Activated CD8-positive, alpha-beta memory T cell treated with anti-CD3 and anti-CD28 coated beads for 48 hours (primary cell): ENCODE data around the gene DYSF.

Experiments used
- DNase-seq, 3 experiments: peaks; one replicate each; pipeline ENCODE4 v3.0.0-alpha.2; 2020; ENCODE audit warnings: low read depth in 2 of 3, low spot score in 2 of 3

Gene DYSF

DNA sequence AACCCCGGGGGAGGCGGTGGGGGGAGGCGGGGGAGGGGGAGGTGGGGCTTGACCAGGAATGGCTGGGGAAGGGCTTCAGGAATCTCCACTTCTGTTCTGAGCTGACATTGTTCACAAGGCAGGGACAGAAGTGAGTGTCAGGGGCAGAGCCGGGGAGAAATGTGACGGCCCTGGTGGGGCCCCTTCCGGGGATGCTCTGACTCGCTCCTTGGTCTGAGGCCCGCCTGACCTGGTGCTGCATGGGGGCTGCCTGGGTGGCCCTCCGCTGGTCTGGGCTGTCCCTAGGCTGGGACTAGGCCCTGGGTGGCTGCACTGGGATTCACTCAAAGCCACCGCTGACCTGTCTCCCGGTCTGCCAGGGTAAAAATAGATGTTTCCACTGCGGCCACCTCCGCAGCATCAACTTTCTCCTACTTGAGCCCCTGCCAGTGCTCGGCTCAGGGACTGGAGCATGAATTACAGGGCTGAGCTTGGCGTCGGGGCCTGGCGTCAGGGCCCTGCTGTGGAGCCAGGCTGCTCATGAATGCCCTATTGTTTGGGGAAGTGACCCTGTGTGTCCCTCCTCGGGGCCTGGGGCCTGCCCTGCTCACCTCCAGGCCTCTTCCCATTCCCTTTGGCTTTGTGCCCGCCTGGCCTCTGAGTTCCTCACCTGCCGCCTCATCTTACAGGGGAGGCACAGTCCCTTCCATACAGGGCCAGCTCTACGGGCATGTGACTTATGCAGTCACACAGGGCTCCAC is 247.5 kb downstream of the DYSF start:
- DNase-seq = no peak

DNA sequence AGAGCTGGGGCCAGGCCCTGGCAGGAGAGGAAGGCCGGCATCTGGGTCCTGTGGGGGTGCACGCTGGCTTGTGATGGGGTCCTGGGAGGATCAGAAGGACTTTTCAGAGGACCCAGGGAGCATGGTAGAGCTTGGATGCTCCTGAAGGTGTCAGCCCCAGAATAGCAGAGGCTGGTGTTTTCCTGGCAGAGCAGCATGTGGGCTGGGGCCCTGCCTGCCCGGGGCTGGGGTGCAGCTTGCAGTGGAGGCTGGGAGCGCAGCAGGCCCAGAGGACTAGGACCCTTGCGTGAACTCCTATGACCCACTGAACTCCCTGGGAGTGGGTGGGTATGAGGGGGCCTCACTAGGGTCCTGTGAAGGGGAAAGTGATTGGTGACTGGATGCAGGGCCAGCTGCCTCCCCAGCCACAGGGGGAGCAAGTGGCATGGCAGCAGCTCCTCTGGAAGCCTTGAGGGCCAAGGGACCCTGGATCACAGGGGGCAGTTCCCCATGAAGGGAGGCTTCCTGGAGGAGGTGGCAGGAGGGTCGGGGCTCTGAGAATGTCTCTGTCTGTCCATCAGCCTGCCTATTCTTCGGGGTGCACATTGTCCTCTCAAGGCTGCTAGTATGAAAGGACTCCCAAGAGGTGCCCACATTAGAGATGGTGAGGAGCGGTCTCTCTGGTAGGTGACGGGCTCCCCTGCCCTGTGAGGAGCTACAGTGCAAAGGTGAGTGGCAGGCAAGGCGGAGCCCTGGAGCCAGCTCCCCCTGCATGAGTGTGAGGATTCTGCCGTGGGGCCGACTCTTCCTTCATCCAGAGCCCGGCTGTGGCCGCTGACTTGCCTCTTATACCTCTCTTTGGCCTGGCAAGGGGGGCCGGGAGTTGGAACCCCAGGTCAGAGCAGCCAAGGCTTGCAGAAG is 249.0 kb downstream of the DYSF start:
- no peak for DNase-seq

DNA sequence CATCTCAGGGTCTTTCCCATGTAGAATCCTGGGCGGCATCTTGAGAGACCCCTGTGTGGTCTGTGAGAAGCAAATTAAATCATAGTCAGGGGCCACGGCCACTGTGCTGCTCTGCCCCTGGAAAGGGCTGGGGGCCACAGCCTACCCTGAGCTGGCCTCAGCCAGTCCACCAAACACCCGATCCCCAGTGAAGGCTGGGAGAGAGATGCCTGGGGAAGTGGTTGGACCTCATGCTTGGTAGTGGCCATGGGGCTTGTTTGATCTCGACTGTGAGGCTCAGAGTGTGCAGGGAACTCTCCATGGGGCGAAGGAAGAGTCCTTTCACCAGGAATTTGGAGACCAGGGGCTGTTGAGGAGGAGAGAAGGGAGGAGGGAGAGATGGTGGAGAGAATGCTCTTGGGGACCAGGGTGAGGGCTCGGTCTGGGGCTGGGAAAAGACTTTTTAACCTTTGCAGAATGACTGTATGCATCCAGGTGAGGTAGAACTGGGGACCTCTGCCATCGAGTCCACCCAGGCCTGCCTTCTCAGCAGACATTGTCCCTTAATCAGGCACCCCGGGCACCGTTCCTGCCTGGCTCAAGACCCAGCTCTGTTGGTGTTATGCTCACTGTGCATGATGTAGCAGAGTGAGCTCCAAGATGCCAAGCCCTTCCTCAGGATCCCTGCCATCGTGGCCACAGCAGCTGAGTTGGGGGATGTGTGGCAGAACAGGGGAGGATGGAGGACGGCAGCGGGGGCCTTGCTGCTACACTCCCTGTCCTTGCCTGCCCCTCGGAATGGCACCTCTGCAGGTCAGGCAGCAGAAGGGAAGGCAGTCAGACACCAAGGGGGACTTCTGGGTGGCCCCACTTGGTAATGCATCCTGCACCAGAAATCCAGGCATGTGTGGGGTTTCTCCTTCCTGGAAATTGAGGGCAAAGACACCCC is 249.9 kb downstream of the DYSF start:
- no peak for DNase-seq

DNA sequence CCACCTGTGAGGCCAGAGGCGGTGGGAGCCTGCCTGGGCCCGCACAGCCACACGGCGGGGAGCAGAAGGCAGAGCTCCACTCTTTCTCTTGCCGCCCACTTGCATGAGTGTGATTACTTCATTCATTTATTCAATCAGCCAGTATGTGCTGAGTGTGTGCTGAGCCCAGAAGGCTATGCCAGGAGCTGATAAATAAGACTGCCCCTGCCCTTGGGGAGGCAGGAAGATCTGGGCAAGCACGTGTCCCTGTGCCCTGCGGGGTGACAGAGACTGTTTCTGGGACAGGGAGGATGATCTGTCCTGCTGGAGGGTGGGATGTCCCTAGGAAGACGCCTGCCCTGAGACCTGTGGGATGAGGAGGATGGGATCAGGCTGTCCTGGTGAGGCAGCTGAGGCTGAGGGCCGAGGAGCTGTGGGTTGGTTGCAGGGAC is 250.8 kb downstream of the DYSF start:
- DNase-seq = no peak

DNA sequence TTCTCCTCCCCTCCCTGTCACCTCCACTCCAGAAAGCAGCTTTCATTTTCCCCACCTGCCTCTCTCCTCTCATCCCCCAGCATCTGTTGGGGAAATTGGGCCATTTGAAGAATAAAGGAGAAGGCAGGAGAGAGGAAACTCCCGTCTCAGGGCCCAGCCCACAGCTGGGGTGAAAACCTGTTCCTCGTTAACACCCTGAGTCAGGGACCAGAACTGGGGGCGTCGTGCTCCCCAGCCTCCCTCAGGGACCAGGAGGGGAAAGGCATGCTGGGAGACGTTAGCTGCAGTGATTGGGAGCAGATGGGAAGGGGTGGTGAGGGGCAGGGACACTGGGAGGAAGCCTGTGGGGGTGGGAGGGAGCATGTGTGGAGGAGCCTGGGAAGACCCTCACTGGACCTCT is 251.3 kb downstream of the DYSF start:
- DNase-seq = no peak

DNA sequence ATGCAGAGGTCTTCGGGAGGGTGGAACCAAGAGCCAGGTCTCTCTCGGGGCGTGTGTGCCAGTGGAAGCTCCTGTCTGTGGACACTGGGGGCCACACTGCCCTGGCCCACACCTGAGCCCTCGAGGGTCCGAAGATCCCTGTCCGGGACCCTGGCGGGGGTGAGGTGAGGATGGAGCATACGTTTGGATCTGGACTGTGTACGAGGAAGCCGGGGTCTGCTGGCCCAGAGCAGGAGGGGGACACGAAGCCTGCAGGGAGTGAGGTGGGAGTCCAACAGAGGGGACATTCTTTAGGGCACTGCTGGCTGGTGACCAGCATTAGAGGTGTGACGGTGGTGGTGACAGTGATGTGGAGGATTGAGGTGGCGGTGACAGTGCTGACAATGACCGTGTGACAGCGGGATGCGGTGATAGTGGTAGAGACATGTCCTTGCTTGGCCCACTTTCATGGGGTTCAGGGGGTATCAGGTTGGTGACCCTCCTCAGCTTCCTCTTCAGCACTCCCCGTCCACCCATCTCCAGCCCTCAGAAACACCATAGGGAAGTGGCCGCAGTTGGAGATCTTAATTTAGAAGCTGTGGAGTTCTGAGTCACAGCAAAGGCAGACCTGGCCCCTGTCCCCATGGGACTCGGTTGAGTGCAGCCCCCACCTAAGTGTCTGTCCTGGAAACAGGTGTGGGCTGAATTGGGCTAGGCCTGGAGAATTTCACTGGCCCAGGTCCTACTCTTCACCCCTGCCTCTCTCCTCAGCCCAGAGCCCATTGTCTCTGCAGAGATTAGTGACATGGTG is 252.0 kb downstream of the DYSF start:
- DNase-seq = no peak

DNA sequence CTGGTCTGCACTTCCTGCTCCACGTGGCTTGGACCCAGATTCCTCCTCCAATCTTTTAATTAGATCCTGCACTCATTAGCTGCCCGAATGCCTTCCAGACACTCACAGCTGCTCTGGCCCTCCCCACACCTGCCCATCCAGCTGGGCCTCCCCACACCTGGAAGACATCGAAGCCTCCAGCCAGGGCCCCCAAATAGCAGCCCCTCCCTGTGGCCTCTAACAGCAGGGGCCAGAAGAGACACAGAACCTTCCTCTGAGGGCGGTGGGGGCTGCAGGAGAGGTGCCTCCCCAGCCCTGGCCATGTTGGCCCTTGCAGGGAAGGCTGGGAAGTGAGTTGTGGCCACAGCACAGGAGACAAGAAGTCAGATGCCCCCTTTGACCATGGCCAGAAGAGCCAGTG is 252.8 kb downstream of the DYSF start:
- DNase-seq = no peak

DNA sequence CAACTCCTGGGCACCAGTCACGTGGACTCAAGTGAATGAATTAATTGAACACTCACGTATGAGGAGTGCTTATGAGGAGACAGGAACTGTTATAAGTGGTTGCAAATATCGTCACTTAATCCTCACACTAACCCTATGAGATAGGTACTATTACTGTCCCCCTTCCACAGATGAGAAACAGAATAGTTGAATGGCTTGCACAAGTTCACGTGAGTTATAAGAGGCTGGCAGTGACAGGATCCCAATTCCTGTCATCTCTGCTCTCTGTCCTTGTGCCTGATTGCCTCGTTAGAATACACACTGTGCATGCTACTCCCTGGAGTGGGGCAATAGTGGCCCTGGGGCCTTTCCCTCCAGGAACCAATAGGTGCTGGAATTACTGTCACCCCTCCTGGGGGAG is 253.5 kb downstream of the DYSF start:
- DNase-seq = no peak

DNA sequence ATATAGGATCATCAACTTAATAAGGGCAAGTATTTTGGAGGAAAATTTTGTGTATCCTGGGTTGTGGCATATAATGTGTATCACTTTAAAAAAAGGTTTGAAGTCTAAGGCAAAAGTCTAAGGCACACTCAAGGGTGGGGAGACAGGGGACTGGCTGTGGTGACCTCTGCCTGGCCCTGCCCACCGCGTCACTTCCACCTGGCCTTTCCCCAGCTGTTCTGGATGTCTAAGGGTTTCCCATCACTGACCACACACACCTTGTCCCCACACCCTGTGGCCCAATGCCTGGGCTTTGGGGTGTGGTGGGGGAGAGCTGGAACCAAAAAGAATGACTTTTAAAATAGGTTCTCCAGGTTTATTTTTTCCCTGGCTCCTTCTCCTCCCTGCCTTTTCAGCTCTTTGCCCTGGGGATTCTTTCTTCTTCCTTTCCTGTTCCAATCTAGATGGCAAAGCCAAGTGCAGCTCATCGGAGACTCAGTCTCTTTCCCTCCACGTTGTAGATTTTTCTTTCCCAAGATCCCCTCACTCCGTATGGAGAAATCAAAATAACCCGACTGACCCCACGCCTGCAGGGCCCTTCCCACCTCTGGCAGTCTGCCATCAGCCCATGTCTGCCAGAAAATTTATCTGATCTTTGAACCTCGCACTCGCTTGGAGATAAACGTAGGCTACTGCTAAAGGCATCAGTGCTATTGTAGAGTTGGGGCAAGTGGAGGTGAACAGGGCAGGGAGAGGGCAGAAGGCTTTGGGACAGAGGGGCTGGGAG is 257.2 kb downstream of the DYSF start:
- no peak for DNase-seq

DNA sequence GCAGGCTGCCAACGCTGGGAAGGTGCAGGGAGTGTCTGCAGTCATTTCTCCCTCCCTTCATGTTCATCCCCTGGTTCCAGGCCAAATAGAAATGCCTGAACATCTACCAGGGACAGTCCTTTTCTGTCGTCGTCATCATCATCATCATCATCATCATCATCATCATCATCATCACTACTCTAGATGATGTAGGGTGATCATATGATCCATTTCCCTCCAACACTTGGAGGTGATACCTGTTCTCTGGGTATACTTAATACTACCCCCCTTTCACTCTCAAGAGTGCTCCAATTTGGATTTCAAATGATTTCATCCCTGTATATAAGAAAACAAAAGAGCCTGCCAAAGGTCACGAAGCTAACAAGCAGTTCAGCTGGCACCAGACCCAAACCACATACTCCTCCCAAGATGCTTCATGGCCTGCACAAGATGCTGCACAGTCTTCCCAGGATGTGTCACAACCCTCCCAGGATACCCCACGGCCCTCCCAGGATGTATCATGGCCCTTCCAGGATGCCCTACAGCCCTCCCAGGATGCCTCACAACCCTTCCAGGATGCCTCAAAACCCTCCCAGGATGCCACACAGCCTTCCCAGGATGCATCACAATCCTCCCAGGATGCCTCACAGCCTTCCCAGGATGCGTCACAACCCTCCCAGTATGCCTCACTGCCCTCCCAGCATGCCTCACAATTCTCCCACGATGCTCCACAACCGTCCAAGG is 257.9 kb downstream of the DYSF start:
- DNase-seq = no peak

DNA sequence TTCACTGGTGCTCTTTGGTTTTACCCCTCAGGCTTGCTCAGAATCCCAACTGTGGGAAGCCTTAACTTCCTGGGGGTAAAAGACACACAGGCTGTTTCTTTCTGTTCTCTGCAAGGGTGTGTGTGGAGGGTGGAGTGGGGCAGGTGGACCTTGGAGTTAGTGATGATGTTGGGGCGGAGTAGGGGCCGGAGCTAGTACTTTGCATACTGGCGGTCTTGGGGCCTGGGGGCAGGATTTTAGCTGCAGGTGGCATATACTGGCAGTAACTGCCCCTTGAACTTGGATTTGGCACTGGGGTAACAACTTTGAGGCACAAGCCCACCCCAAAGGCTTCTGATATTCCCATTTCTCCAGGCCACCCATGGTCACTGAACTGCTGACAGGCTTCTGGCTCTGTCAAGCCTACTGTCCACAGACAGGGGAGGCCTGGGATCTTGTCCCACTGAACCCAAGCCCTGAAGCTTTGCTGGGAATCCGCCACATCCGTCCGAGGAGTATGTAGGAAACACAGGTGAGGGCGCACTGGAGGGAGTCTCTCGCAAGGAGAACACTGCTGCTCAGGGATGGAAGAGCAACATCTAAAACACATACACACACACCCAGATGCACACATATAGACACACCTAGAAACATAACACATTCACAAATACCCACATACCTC is 258.9 kb downstream of the DYSF start:
- no peak for DNase-seq

DNA sequence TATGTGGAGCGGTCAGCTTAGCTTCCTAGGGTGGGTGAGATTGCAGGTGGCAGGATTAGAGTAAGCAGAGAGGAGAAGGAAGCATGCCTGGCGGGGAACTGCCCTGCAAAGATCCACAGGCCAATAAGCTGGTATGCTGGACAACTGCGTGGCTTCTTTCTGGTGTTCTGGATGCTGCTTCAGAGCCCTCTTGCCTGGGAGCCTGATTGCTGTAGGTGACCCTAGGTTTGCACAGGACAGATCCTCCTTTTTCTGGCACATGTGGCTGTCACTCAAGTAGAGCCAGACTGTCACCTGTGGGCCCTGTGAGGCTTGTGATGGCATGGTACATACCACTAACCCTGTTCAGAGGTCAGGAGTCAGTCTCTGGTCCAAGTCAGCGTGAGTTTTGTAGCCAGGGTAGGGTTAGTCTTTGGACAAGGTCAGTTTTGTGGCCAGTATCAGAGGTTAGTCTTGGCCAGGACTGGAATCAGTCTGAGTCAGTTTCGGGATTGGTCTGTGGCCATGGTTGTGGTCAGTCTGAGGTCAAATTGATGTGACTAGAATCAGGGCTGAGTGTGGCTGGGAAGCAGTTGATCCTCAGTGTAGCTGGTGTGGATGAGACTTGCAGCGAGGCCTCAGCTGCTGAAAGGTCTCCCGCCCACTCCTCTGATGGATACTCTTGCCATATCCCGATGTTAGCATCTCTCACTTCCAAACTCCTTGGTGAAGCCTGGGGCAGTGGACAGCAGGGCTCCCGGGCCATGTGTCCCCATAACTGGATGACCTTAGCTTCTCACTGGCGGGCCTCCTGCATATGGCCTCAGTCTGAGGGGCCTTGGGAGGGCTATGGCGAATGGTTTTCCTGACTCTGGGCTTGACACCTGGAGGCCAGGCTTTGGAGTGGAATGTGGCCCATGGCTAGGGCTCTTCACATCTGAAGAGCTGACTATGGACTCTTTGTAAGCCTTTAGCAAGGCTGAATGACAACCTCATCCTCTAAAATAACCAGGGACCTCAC is 260.5 kb downstream of the DYSF start:
- DNase-seq = no peak

DNA sequence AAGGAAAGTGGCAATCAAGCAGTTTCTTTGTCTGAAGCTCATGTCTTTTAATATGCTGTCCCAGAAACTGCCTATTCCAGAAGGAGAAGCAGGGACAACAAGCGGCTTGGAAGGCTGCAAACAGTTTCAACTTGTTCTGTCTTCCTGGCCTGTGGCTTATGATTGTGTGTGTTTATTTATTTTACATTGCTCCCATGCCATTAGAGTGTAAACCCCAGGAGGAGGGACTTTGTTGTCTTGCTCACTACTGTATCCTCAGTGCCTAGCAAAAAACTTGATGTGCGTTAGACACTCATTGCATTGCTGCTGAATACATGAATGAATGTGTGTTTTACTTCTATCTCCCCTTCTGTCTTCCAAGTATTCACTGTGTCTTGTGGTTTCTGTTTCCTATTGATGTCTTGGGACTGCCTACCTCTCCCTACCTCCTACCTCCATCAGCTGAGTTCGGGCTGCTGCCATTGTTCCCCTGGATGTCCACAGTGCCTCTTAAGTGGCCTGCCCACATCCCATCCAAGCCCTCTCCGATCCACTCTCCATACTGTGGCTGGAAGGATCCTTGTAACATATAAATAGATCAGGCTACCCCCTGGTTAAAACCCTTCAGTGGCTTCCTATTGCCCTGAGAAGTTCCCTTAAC is 261.4 kb downstream of the DYSF start:
- DNase-seq = no peak

DNA sequence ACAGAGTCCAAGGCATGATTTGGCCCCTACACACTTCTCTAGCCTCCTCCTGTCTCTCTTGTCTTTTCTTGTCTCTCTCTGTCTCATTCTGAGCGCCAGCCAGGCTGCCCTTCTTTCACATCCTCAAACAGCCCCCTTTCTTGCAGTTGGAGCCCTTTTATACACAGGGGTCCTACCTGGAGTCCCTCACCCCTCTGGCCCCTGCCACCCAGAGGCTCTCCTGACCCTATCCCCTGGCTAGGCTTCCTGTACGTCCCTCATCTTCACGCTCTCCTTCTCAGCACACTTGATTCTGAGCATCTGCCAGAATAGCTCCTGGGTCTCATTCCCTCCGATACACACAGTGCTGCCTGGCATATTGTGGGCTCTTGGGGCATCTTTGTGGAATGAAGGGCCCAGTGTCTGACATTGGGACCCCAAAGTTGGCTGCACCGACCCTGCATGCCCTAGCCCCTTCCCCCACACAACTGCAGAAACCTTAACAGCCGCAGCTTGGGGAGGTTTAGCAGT is 261.9 kb downstream of the DYSF start:
- no peak for DNase-seq

DNA sequence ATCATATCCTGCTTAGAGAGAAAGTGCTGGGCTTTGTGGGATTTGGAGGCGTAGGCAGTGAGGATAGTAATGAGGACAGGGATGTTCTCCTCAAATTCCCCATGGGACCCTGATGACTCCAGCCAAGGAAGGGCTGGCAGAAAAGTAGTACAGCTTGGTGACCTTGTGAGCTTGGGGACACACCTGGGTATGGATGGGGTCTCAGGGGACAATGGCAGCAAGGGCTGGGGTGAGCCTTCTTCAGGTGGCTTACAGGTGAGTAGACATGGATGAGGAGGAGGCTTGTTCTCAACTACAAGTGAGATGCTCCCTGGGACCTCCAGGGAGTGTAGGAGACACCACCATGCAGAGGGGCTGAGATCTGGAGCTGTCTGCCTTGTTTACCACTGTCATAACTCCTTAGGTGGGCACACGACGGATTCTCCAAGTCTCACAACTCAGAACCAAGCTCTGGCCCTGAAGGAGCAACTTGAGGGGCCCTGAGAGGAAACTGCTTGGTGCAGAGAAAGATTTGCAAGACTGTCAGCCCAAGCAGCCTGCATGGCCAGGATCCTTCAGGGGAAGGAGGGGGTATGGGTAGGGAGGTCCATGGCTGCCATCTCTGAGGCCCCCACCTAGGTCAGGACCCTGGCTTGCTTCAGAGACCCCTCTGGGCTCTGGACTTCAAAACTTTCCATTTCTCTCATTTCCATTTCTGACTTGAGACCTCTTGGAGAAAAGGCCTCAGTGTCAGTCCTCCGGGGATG is 262.8 kb downstream of the DYSF start:
- DNase-seq = no peak
